NCI-H146 treated with DMSO at 0.1 percent for 48 hours (cell line): ENCODE data around the gene PKHD1.
"Not testable (repeated sequence)": the region's sequence is repeated elsewhere in the genome, so short reads cannot be mapped to it uniquely, and the experiment has no call there.

Experiments
- DNase-seq: peaks from one replicate; lab custom pipeline; 2025; ENCODE audit not compliant: unreplicated experiment; lab: John Stamatoyannopoulos, UW

Gene PKHD1

GRCh38 chr6:51930602-51931001, 156.8 kb downstream of the PKHD1 start:
- DNase-seq: no peak

- DNase-seq: no peak
These were observed 157.4 kb downstream of the PKHD1 start for GRCh38 chr6:51929934-51930574.

GRCh38 chr6:51928320-51928719, 159.1 kb downstream of the PKHD1 start:
- no peak for DNase-seq

DNA sequence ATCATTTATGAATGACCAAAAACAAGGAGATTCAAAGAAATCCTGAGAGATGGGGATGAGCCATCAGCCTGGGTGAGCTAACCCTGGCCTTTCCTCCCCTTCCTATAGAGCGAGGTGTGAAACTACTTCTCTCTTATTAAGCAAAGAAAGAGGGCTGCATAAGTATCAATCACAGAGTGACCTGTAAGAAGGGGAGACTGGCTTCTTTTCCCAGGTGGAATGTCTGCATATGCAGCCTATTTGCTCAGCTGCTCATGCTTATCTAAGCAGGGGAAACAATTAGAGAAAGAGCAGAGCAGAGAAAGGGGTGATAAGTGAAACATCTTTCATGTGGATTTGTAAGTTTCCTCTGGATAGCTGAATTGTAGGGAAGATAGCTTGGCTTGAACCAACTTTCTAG, 160.0 kb downstream of the PKHD1 start:
- peak; percentile 36 for DNase-seq

DNA sequence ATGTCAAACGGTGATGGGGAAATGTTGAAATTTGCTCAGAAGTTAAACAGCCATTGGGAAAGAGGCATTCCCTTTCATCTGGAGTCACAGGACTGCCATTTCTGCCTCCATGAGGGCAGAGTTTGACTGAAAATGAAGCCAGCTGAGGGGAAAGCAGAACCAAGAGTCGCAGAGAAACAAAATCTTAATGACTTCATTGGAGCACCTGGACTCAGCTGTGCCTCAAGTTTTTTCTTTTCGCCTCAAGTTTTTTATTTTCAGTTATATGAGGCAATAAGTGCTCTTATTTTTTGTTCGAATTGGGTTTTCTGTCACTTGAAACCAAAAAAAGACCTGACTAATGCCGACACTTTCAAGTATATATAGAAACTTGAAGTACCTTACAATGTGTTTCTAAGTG, 161.3 kb downstream of the PKHD1 start:
- DNase-seq: no peak

DNA sequence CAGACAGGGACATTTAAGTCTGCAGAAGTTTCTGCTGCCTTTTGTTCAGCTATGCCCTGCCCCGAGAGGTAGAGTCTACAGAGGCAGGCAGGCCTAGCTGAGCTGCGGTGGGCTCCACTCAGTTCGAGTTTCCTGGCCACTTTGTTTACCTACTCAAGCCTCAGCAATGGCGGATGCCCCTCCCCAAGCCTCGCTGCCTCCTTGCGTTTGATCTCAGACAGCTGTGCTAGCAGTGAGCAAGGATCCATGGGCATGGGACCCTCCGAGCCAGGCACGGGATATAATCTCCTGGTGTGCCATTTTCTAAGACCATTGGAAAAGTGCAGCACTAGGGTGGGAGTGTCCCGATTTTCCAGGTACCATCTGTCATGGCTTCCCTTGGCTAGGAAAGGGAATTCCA, 164.9 kb downstream of the PKHD1 start:
- DNase-seq: not testable (repeated sequence)

DNA sequence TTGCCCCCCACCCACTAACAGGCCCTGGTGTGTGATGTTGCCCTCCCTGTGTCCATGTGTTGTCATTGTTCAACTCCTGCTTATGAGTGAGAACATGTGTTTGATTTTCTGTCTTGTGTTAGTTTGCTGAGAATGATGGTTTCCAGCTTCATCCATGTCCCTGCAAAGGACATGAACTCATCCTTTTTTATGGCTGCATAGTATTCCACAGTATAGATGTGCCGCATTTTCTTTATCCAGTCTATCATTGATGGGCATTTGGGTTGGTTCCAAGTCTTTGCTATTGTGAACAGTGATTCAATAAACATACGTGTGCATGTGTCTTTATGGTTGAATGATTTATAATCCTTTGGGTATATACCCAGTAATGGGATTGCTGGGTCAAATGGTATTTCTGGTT, 169.1 kb downstream of the PKHD1 start:
- DNase-seq: not testable (repeated sequence)

GRCh38 chr6:51915098-51915497, 172.3 kb downstream of the PKHD1 start:
- DNase-seq: no peak

DNA sequence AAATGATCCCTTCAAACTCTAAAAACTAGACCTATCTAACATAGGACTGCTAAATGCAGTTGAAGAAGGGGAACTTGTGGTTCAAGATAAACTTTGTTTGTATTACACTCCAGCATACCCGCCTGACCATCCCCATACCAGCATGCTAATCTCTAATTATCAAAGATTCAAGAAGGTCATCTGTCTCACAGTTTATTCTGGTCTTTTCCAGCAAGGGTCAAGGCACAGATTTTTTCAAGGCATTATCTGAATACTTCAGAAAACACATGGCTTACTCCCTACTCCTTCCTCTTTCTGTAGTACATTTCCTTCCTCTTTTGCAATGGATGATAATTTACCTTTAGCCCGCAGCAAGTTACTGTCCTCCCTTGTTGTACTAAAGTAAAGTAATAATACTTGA, 174.1 kb downstream of the PKHD1 start:
- DNase-seq: no peak

- no peak for DNase-seq
These were observed 176.6 kb downstream of the PKHD1 start for GRCh38 chr6:51910851-51911250.

- DNase-seq: no peak
These were observed 179.2 kb downstream of the PKHD1 start for GRCh38 chr6:51908243-51908642.

- peak; percentile 4 for DNase-seq
These were observed 185.3 kb downstream of the PKHD1 start for GRCh38 chr6:51901766-51902764.

DNA sequence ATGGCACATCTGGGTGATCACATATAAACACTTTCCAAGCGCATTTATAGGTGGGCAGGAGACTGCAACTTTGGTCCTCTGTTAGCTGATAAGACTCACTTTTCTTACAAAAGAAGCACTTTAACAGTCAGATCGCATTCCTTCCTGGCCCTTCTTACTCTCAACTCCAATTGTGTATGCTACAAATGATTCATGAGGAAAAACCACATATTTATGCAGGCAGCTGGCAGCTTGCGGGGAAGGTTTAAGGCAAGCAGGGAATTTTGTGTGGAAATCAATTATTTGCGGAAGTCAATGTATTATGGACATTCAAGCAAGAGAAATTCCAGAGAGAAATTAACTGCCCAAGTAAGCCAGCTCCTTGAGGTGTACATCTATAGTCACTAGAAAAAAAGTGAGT, 194.0 kb downstream of the PKHD1 start:
- DNase-seq: no peak

- DNase-seq: no peak
These were observed 194.7 kb downstream of the PKHD1 start for GRCh38 chr6:51892750-51893149.

- DNase-seq: no peak
These were observed 195.1 kb downstream of the PKHD1 start for GRCh38 chr6:51892339-51892738.

- no peak for DNase-seq
These were observed 195.6 kb downstream of the PKHD1 start for GRCh38 chr6:51891784-51892183.

- DNase-seq: no peak
These were observed 199.6 kb downstream of the PKHD1 start for GRCh38 chr6:51887859-51888258.

DNA sequence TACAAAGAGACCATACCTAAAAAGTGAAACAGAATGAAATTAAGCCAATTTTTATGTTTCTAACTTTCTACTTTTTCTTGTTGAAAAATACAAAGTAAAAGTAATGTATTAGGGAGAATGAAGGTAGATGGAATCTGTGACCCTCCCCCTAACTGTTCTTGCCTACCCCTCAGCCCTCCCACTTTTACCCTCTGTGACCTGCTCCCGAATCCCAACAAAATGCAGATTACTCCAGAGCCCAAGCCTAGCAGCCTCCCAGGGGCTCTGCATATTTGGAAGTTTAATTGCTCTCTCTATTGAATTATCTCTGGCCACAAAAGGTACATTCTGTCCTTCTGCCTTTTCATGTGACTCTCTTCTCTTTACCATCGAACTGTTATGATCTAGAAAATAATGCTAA, 201.5 kb downstream of the PKHD1 start:
- no peak for DNase-seq

- DNase-seq: no peak
These were observed 218.6 kb downstream of the PKHD1 start for GRCh38 chr6:51868591-51869355.

GRCh38 chr6:51866867-51867266, 220.5 kb downstream of the PKHD1 start:
- DNase-seq: no peak

GRCh38 chr6:51865996-51866395, 221.4 kb downstream of the PKHD1 start:
- DNase-seq: no peak

DNA sequence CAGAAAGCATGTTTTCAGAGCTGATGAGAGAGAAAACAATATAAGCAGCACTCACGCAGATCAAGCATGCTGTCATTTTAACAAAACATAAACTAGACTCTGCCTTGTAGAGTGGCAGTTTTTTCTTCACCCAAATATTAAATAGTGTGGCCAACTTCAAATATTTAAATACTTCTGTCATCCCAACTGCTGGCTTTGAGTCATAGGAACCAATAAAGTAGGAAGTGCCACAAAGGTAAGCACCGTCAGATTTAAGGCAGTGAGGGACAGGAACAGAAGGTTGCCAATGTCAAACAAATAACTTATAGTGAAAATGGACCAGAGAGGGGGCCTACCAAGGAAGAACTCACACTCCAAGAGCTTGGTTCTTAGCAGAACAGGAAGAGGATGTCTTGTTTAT, 222.2 kb downstream of the PKHD1 start:
- DNase-seq: no peak
